Measurements from ENCODE around the gene DNAJC11.

The DNAJC11 gene

GRCh38 chr1:6614929-6615785 is 86.5 kb downstream of the DNAJC11 start:
- H3K4me3 ChIP-seq (ENCODE audit: insufficient read depth in 1 of 2, low read depth in 1 of 2, low read length in 2 of 2): peak overlapping the region; percentile 83 to 97
- H3K4ac ChIP-seq (ENCODE audit: low read depth in 1 of 2, low read length in 2 of 2): peak overlapping the region in 1 of 2 experiments; percentile 71

DNA sequence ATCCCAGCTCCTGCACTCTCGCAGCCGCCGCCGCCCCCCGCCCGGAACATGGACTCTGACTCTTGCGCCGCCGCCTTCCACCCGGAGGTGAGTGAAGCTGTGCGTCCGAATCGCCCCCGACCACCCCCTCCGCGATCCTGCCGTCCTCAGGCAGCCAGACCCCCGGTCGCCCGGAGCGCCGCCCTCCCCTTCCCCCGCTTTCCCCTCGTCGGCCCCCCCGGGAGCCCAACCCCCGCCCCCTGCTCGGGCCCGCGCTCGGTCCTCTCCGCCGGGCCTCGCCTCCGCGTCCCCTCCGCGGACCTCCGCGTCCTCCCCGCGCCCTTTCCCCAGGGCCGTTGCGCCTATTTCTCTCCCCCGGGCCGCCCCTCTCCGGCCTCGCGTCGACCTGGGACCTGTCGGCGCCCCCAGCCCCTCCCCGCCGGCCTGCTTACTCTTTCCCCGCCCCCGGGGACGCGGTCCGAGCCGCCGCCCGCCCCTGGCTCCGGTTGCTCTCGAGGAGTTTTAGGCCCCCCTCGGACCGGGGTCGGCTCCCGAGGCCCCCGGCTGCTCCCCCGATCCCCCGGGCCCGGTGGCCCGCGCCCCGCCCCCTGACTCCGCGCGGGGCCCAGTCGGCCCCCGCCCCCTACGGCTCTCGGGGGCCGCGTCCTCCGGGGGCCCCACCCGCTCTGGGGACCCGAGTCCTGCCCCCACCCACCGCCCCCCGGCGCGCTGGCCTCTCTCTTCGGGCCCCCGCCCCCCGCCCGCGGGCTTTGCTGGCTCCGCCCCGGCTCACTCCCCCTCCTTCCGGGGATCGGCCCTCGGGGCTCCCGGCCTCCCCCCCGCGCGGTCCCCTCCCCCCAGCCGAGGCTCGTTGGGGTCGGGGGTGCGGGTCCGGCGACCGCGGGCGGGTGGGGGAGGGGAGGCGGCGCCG is 87.3 kb downstream of the DNAJC11 start:
- Histone ChIP-seq H3K9me3 (ENCODE audit: control insufficient read depth, low read length) (no peaks in the 10 kb centered on the region), H3K79me1 (replicated peaks; ENCODE audit: low read length, poor library complexity, severe bottlenecking) (peaks cover 10% of the 10 kb centered on the region), H3K14ac (ENCODE audit: low read length in 2 of 2) (peak overlapping the region; percentile 86 to 90), H4K91ac (ENCODE audit: low read length) (peak overlapping the region; percentile 86), H2AFZ (ENCODE audit: low read depth, low read length) (no peak overlapping the region), H3K4me1 (ENCODE audit: control insufficient read depth, insufficient read depth, low read depth, low read length) (peaks cover 8% of the 10 kb centered on the region), H3K27me3 (ENCODE audit: control insufficient read depth in 1 of 2, insufficient read depth in 1 of 2, low read length in 2 of 2) (no peaks in the 10 kb centered on the region), H2BK12ac (ENCODE audit: low read length in 2 of 2) (peak overlapping the region in 1 of 2 experiments; percentile 61), H3K4me2 (ENCODE audit: low read length, poor library complexity, severe bottlenecking) (peak overlapping the region; percentile 65), H3K4ac (ENCODE audit: low read depth in 1 of 2, low read length in 2 of 2) (peak overlapping the region; percentile 35 to 98), H2AK5ac (ENCODE audit: low read length, severe bottlenecking) (no peak overlapping the region), H2BK5ac (ENCODE audit: low read depth, low read length, poor library complexity, severe bottlenecking) (peak overlapping the region; percentile 44), H3K36me3 (ENCODE audit: control insufficient read depth in 1 of 2, insufficient read depth in 2 of 2, low read depth in 1 of 2, low read length in 2 of 2) (peaks cover 15% of the 10 kb centered on the region in 2 experiments), H3K27ac (ENCODE audit: low read length, poor library complexity, severe bottlenecking) (no peak overlapping the region), H3K18ac (ENCODE audit: low read depth in 1 of 2, low read length in 2 of 2) (peak overlapping the region; percentile 96 to 98), H2BK120ac (ENCODE audit: low read depth, low read length) (peak overlapping the region; percentile 92), H3K4me3 (ENCODE audit: insufficient read depth in 1 of 2, low read depth in 1 of 2, low read length in 2 of 2) (peak overlapping the region; percentile 79 to 97), H3K23ac (ENCODE audit: low read length in 2 of 2) (peak overlapping the region in 1 of 2 experiments; percentile 90), H2BK15ac (ENCODE audit: low read depth, poor library complexity, severe bottlenecking) (peak overlapping the region; percentile 69), H3K9ac (ENCODE audit: low read length) (peak overlapping the region; percentile 70), H4K8ac (ENCODE audit: low read length) (no peak overlapping the region)
- WGBS: under 1% methylated on average over 55 of the region's 117 CpGs
- DNase-seq: peak; percentile 41

More at GRCh38 chr1:6614929-6615785, 86.5 kb downstream of the DNAJC11 start:
- Histone ChIP-seq H3K27ac (ENCODE audit: low read length, poor library complexity, severe bottlenecking) (no peak overlapping the region), H3K27me3 (ENCODE audit: control insufficient read depth in 1 of 2, insufficient read depth in 1 of 2, low read length in 2 of 2) (no peaks in the 10 kb centered on the region), H3K23ac (ENCODE audit: low read length in 2 of 2) (peak overlapping the region in 1 of 2 experiments; percentile 34), H2BK120ac (ENCODE audit: low read depth, low read length) (peak overlapping the region; percentile 85), H2AK5ac (ENCODE audit: low read length, severe bottlenecking) (no peak overlapping the region), H3K18ac (ENCODE audit: low read depth in 1 of 2, low read length in 2 of 2) (peak overlapping the region; percentile 62 to 64), H3K9me3 (ENCODE audit: control insufficient read depth, low read length) (no peaks in the 10 kb centered on the region), H2BK15ac (ENCODE audit: low read depth, poor library complexity, severe bottlenecking) (no peak overlapping the region), H3K4me1 (ENCODE audit: control insufficient read depth, insufficient read depth, low read depth, low read length) (peaks cover 8% of the 10 kb centered on the region), H3K4me2 (ENCODE audit: low read length, poor library complexity, severe bottlenecking) (peak overlapping the region; percentile 81), H2BK12ac (ENCODE audit: low read length in 2 of 2) (no peak overlapping the region), H2BK5ac (ENCODE audit: low read depth, low read length, poor library complexity, severe bottlenecking) (no peak overlapping the region), H4K8ac (ENCODE audit: low read length) (no peak overlapping the region), H3K14ac (ENCODE audit: low read length in 2 of 2) (peak overlapping the region; percentile 10 to 36), H2AFZ (ENCODE audit: low read depth, low read length) (no peak overlapping the region), H3K9ac (ENCODE audit: low read length) (peak overlapping the region; percentile 83), H3K79me1 (replicated peaks; ENCODE audit: low read length, poor library complexity, severe bottlenecking) (peaks cover 16% of the 10 kb centered on the region), H3K36me3 (ENCODE audit: control insufficient read depth in 1 of 2, insufficient read depth in 2 of 2, low read depth in 1 of 2, low read length in 2 of 2) (peaks cover 23% of the 10 kb centered on the region in 2 experiments), H4K91ac (ENCODE audit: low read length) (no peak overlapping the region)
- no peak for DNase-seq
- 1% methylated on average over 45 of the region's 82 CpGs for WGBS

DNA sequence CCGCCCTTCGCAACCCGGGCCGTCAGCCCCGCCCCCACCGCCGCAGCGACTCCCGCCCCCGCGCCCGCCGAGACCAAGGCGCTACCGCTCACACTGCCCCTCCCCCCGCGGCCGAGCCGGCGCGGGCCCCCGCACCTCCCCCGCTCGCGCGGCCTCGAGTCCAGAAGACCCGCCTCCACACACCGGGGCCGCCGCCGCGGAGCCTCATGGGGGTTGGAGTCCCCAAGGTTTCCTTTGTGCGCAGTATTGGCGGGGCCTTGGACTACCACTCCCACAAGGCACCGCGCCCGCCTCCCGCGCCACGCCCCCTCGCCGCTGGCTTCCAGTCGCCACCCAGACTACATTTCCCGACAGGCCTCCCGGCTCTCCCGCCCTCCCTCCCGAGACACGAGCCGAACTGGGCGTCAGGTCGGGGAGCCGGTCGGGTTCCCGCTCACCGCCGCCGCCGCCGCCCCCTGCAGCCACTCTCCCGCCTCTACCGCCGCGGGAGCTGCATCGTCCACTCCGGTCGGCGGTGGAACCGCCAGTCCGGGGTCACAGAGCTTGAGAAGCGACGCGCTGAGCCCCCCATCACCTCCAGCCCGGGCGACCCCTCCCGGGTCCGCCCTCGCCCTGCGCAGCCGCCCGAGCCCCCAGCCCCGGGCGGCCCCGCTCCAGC is 88.1 kb downstream of the DNAJC11 start, which contains the start of gene PHF13:
TSS of gene PHF13 (plus strand) at position 371 of the 658 bp plus-strand sequence. CDS start 336 bp downstream, outside the sequence.
- peak; percentile 99 for DNase-seq
- no peaks in the 10 kb centered on the region for H3K27me3 ChIP-seq (ENCODE audit: control insufficient read depth in 1 of 2, insufficient read depth in 1 of 2, low read length in 2 of 2)
- H3K27ac ChIP-seq (ENCODE audit: low read length, poor library complexity, severe bottlenecking): peak within 1 kb of the TSS; percentile 51
- peak within 1 kb of the TSS; percentile 97 to 100 for H3K4me3 ChIP-seq (ENCODE audit: insufficient read depth in 1 of 2, low read depth in 1 of 2, low read length in 2 of 2)
- peak within 1 kb of the TSS; percentile 92 for H2BK120ac ChIP-seq (ENCODE audit: low read depth, low read length)
- H3K23ac ChIP-seq (ENCODE audit: low read length in 2 of 2): peak within 1 kb of the TSS; percentile 89 to 90
- peak within 1 kb of the TSS in 1 of 2 experiments; percentile 61 for H2BK12ac ChIP-seq (ENCODE audit: low read length in 2 of 2)
- H3K4me1 ChIP-seq (ENCODE audit: control insufficient read depth, insufficient read depth, low read depth, low read length): peaks cover 8% of the 10 kb centered on the region
- H4K8ac ChIP-seq (ENCODE audit: low read length): peak within 1 kb of the TSS; percentile 75
- H2BK15ac ChIP-seq (ENCODE audit: low read depth, poor library complexity, severe bottlenecking): peak within 1 kb of the TSS; percentile 69
- peak within 1 kb of the TSS; percentile 35 to 98 for H3K4ac ChIP-seq (ENCODE audit: low read depth in 1 of 2, low read length in 2 of 2)
- H2AK5ac ChIP-seq (ENCODE audit: low read length, severe bottlenecking): no peak within 1 kb of the TSS
- under 1% methylated on average over 48 of the region's 84 CpGs for WGBS
- H3K36me3 ChIP-seq (ENCODE audit: control insufficient read depth in 1 of 2, insufficient read depth in 2 of 2, low read depth in 1 of 2, low read length in 2 of 2): peaks cover 11 to 12% of the 10 kb centered on the region in 2 experiments
- H3K9me3 ChIP-seq (ENCODE audit: control insufficient read depth, low read length): no peaks in the 10 kb centered on the region
- peaks cover 8% of the 10 kb centered on the region for H3K79me1 ChIP-seq (replicated peaks; ENCODE audit: low read length, poor library complexity, severe bottlenecking)
- no peak within 1 kb of the TSS for H2AFZ ChIP-seq (ENCODE audit: low read depth, low read length)
- H3K4me2 ChIP-seq (ENCODE audit: low read length, poor library complexity, severe bottlenecking): peak within 1 kb of the TSS; percentile 75
- peak within 1 kb of the TSS; percentile 96 for H3K9ac ChIP-seq (ENCODE audit: low read length)
- H3K14ac ChIP-seq (ENCODE audit: low read length in 2 of 2): peak within 1 kb of the TSS; percentile 86 to 90
- H2BK5ac ChIP-seq (ENCODE audit: low read depth, low read length, poor library complexity, severe bottlenecking): peak within 1 kb of the TSS; percentile 90
- peak within 1 kb of the TSS; percentile 96 to 98 for H3K18ac ChIP-seq (ENCODE audit: low read depth in 1 of 2, low read length in 2 of 2)
- peak within 1 kb of the TSS; percentile 86 for H4K91ac ChIP-seq (ENCODE audit: low read length)
